DOHH2 (cell line): Measurements from ENCODE around the gene MED26.

Experiments used
- H3F3A ChIP-seq: fragments of 200-600 bp; sonication (generic), shearing (Covaris generic); 2 replicates; pipeline ENCODE4 v1.6.0; 2016; ENCODE audit warnings: antibody characterized with exemption, mild to moderate bottlenecking; ENCODE audit not compliant: control insufficient read depth, insufficient read depth
- H3K27ac ChIP-seq: fragments of 200-600 bp; sonication (generic); 2 replicates; pipeline ENCODE4 v1.5.1; 2014; ENCODE audit warnings: low read depth, mild to moderate bottlenecking, low read length, moderate library complexity
- H3K27me3 ChIP-seq: fragments of 200-600 bp; sonication (generic); 2 replicates; pipeline ENCODE4 v1.6.1; 2014; ENCODE audit warnings: mild to moderate bottlenecking, low read length, mixed read lengths; ENCODE audit not compliant: control insufficient read depth
- H3K36me3 ChIP-seq: fragments of 200-600 bp; sonication (generic); 2 replicates; pipeline ENCODE4 v1.6.1; 2014; ENCODE audit warnings: mild to moderate bottlenecking, low read length, moderate library complexity, mixed read lengths; ENCODE audit not compliant: control insufficient read depth
- H3K4me1 ChIP-seq: fragments of 200-600 bp; sonication (generic); 2 replicates; pipeline ENCODE4 v1.6.1; 2014; ENCODE audit warnings: mild to moderate bottlenecking, low read length, mixed read lengths; ENCODE audit not compliant: control insufficient read depth
- H3K4me2 ChIP-seq: fragments of 200-600 bp; sonication (generic); 2 replicates; pipeline ENCODE4 v1.6.0; 2014; ENCODE audit warnings: mild to moderate bottlenecking, low read length, moderate library complexity
- H3K4me3 ChIP-seq: fragments of 200-600 bp; sonication (generic); 2 replicates; pipeline ENCODE4 v1.5.1; 2014; ENCODE audit warnings: mild to moderate bottlenecking, low read length, mixed read lengths
- H3K79me2 ChIP-seq: fragments of 200-600 bp; sonication (generic); 2 replicates; pipeline ENCODE4 v1.6.1; 2014; ENCODE audit warnings: mild to moderate bottlenecking, low read length, mixed read lengths; ENCODE audit not compliant: control insufficient read depth
- H3K9me2 ChIP-seq: fragments of 200-600 bp; sonication (generic); replicated peaks from 2 replicates; pipeline ENCODE4 v1.6.1; 2014; ENCODE audit warnings: mild to moderate bottlenecking, low read length, mixed read lengths; ENCODE audit not compliant: control insufficient read depth
- H3K9me3 ChIP-seq: fragments of 200-600 bp; sonication (generic); 2 replicates; pipeline ENCODE4 v1.6.1; 2014; ENCODE audit warnings: antibody characterized with exemption, low read length, mixed read lengths; ENCODE audit not compliant: control insufficient read depth, insufficient read depth
- H4K20me1 ChIP-seq: fragments of 200-600 bp; sonication (generic); 2 replicates; pipeline ENCODE4 v1.6.0; 2014; ENCODE audit warnings: low read depth, mild to moderate bottlenecking, antibody characterized with exemption, low read length, moderate library complexity; ENCODE audit not compliant: control insufficient read depth, insufficient read depth
- EZH2phosphoT487 ChIP-seq: fragments of 200-600 bp; sonication (generic); IDR thresholded peaks from 2 replicates; pipeline ENCODE4 v1.6.1; 2017; ENCODE audit warnings: borderline replicate concordance, mild to moderate bottlenecking, antibody characterized with exemption, low read length, moderate library complexity, mixed read lengths
- TF ChIP-seq, protein P1 (sequence below): fragments of 200-600 bp; sonication (generic); IDR thresholded peaks from one replicate; pipeline ENCODE4 v1.5.1; 2014; ENCODE audit warnings: antibody characterized with exemption, mild to moderate bottlenecking, low read depth, low read length; ENCODE audit not compliant: poor library complexity, severe bottlenecking

The MED26 gene

DNA sequence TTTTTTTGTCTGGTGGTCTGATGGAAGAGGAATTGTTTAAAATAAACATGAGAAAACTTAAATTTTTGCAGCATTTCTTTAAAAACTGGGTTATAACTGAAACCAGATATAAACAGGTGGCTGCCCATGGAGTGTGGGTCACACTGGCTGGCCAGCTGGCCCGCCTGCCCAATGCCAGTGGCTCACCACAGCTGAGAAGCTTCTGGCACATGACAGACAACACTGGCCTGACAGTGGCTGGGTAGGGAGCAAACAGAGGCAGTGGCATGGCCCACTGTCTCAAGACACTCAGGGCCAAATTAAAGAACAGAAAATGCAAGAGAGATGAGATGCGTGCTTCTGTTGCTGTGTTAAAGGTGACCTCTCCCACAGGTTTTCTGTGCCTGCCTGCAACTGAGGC lies 52.7 kb downstream of the MED26 start:
- Histone ChIP-seq H3K4me2 (no peak overlapping the region), H3K27ac (no peak overlapping the region), H4K20me1 (peaks cover 5% of the 10 kb centered on the region; the same call in 1 of the 2 replicates), H3K79me2 (peaks cover 95% of the 10 kb centered on the region), H3K4me1 (peaks cover 29% of the 10 kb centered on the region), H3K9me2 (no peaks in the 10 kb centered on the region), H3K4me3 (no peak overlapping the region), H3K27me3 (no peaks in the 10 kb centered on the region), H3K9me3 (no peaks in the 10 kb centered on the region), H3K36me3 (peaks cover 61% of the 10 kb centered on the region), H3F3A (peaks cover 14% of the 10 kb centered on the region)
- TF ChIP-seq, protein P1, sequence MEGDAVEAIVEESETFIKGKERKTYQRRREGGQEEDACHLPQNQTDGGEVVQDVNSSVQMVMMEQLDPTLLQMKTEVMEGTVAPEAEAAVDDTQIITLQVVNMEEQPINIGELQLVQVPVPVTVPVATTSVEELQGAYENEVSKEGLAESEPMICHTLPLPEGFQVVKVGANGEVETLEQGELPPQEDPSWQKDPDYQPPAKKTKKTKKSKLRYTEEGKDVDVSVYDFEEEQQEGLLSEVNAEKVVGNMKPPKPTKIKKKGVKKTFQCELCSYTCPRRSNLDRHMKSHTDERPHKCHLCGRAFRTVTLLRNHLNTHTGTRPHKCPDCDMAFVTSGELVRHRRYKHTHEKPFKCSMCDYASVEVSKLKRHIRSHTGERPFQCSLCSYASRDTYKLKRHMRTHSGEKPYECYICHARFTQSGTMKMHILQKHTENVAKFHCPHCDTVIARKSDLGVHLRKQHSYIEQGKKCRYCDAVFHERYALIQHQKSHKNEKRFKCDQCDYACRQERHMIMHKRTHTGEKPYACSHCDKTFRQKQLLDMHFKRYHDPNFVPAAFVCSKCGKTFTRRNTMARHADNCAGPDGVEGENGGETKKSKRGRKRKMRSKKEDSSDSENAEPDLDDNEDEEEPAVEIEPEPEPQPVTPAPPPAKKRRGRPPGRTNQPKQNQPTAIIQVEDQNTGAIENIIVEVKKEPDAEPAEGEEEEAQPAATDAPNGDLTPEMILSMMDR = no peak
- TF ChIP-seq EZH2phosphoT487 = no peak

DNA sequence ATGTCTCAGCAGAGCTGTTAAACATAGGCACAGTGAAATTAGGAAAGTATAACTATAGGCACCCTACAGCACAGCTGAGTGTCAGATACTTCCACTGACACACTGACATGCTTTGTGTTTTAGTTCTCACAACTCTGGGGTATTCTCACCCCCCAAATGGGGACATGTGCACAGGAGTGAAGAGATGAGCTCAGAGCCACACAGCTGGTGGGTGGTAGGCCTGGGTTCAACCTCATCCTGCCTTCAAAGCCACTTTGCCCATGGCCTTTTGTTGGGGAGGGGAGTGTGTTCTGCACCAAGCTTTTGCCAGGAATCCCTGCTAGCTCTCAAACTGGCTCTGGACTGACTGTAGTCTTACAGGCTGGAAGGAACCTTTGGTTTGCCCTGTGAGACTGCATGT lies 54.1 kb downstream of the MED26 start:
- Histone ChIP-seq H3K36me3 (peaks cover 67% of the 10 kb centered on the region), H4K20me1 (no peaks in the 10 kb centered on the region), H3K27ac (no peak overlapping the region), H3K79me2 (peaks cover 95% of the 10 kb centered on the region), H3K27me3 (no peaks in the 10 kb centered on the region), H3K4me1 (peaks cover 29% of the 10 kb centered on the region), H3F3A (peaks cover 14% of the 10 kb centered on the region), H3K4me3 (peak overlapping the region; percentile 90), H3K9me3 (no peaks in the 10 kb centered on the region), H3K4me2 (peak overlapping the region; percentile 76), H3K9me2 (no peaks in the 10 kb centered on the region)
- TF ChIP-seq EZH2phosphoT487 = no peak
- TF ChIP-seq, protein P1 = no peak

DNA sequence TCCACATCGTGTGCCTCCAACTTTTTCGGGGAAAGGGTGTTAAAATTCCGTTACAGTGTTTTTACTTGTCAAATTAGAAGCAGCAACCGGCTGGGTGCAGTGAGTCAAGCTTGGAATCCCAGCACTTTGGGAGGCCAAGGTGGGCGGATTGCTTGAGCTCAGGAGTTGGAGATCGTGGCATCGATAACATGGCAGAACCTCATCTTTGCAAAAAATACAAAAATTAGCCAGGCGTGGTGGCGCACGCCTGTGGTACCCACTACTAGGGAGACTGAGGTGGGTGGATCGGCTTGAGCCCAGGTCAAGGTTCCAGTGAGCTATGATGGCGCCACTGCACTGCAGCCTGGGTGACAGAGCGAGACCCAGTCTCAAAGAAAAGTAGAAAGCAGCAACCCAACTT lies 54.7 kb downstream of the MED26 start:
- Histone ChIP-seq H3K27ac (peak overlapping the region; percentile 25; the same call in 1 of the 2 replicates), H3K9me2 (no peaks in the 10 kb centered on the region), H3K27me3 (no peaks in the 10 kb centered on the region), H3K4me3 (peak overlapping the region; percentile 90), H3K4me2 (peak overlapping the region; percentile 76), H3K4me1 (peaks cover 29% of the 10 kb centered on the region), H3F3A (peaks cover 14% of the 10 kb centered on the region), H3K36me3 (peaks cover 70% of the 10 kb centered on the region), H4K20me1 (no peaks in the 10 kb centered on the region), H3K79me2 (peaks cover 92% of the 10 kb centered on the region), H3K9me3 (no peaks in the 10 kb centered on the region)
- TF ChIP-seq, protein P1 = no peak
